Type B pancreatic cell (in vitro differentiated cells): ENCODE measurements around the gene TGM6. TPM values are rescaled to one million over a fixed set of nuclear protein-coding genes. Genes with fewer than 3 reads are reported as not detected.

ENCODE experiments used
- DNase-seq: peaks from one replicate; pipeline ENCODE4 v3.0.0; 2021; ENCODE audit warnings: mixed read lengths; ENCODE audit not compliant: unreplicated experiment; ENCODE audit errors: extremely low spot score
- H3K27ac Mint-ChIP-seq: 2 replicates; pipeline ENCODE4 v1.8.0; 2021; ENCODE audit warnings: mild to moderate bottlenecking, mixed read lengths
- H3K27me3 Mint-ChIP-seq: 2 replicates; pipeline ENCODE4 v1.8.0; 2021; ENCODE audit warnings: mixed read lengths
- H3K36me3 Mint-ChIP-seq: 2 replicates; pipeline ENCODE4 v1.8.0; 2021; ENCODE audit warnings: mixed read lengths
- H3K4me1 Mint-ChIP-seq: one replicate; pipeline ENCODE4 v1.8.0; 2021; ENCODE audit warnings: mixed read lengths; ENCODE audit not compliant: unreplicated experiment
- H3K4me3 Mint-ChIP-seq: 2 replicates; pipeline ENCODE4 v1.8.0; 2021; ENCODE audit warnings: mild to moderate bottlenecking, mixed read lengths
- H3K9me3 Mint-ChIP-seq: 2 replicates; pipeline ENCODE4 v1.8.0; 2021; ENCODE audit warnings: mixed read lengths
- total RNA-seq: library from RNA; stranded (reverse); gene quantifications from 2 replicates; pipeline ENCODE4 v1.2.1, GENCODE V29; 2021; ENCODE audit warnings: low replicate concordance
- TF ChIP-seq, protein P1 (sequence below): fragments of 200-600 bp; sonication (generic); conservative IDR thresholded peaks from 2 replicates; pipeline ENCODE4 v1.5.0; 2021; ENCODE audit warnings: antibody characterized with exemption, mild to moderate bottlenecking

TGM6 gene
- total RNA-seq, 1 donor from 2014 or later = not detected

GRCh38 chr20:2469991-2470422 is 89.3 kb downstream of the TGM6 start:
- Mint-ChIP-seq H3K27me3 (no peaks in the 10 kb centered on the region), H3K9me3 (no peaks in the 10 kb centered on the region), H3K4me1 (peaks cover 28% of the 10 kb centered on the region), H3K36me3 (peaks cover 36% of the 10 kb centered on the region), H3K27ac (peak overlapping the region; percentile 96), H3K4me3 (peak overlapping the region; percentile 99)
- TF ChIP-seq, protein P1, sequence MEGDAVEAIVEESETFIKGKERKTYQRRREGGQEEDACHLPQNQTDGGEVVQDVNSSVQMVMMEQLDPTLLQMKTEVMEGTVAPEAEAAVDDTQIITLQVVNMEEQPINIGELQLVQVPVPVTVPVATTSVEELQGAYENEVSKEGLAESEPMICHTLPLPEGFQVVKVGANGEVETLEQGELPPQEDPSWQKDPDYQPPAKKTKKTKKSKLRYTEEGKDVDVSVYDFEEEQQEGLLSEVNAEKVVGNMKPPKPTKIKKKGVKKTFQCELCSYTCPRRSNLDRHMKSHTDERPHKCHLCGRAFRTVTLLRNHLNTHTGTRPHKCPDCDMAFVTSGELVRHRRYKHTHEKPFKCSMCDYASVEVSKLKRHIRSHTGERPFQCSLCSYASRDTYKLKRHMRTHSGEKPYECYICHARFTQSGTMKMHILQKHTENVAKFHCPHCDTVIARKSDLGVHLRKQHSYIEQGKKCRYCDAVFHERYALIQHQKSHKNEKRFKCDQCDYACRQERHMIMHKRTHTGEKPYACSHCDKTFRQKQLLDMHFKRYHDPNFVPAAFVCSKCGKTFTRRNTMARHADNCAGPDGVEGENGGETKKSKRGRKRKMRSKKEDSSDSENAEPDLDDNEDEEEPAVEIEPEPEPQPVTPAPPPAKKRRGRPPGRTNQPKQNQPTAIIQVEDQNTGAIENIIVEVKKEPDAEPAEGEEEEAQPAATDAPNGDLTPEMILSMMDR = no peak
- no peak for DNase-seq

DNA sequence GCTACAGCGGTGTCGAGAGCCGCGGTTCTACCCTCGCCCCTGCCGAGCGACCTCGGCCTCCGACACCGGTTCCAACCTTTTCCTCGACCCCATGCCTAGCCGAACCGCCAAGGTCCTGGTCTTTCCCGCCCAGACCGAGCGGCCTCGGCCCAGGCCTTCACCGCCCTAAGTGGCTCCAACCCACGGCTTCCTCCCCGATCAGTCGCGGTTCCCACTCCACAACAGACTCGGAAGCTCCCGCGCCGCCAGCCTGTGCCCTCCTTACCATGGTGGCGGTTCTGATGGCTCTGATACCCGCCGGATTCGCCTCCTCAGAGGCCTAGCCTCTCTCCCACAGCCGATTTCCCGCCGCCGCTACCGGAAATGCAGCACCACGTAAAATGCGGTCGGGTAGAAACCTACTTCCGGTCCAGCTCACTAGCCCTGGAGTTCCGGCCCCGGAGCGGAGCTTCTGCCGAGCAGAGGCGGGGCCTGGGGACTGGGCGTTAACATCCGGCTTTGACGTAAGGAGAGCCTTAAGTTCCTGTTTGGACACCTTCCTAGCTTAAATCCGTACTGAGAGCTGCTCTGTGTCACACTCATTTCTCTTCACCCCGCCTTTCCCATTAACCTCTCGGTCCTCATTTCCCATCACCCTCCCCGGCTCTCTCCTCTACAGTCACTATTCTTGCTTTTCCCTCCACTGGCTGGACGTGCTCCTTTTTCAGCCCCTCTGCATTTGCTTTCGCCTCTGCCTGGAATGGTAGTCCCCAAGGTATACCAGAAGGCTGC is 89.9 kb downstream of the TGM6 start, which contains the start of gene SNRPB:
TSS of gene SNRPB (minus strand) at position 367 of the 771 bp plus-strand sequence. CDS start at position 268, 99 bp downstream.
- Mint-ChIP-seq H3K27ac (peak within 1 kb of the TSS; percentile 96), H3K4me1 (peaks cover 28% of the 10 kb centered on the region), H3K27me3 (no peaks in the 10 kb centered on the region), H3K4me3 (peak within 1 kb of the TSS; percentile 99), H3K9me3 (no peaks in the 10 kb centered on the region), H3K36me3 (peaks cover 31% of the 10 kb centered on the region)
- DNase-seq = peak; percentile 96
- TF ChIP-seq, protein P1 = no peak

DNA sequence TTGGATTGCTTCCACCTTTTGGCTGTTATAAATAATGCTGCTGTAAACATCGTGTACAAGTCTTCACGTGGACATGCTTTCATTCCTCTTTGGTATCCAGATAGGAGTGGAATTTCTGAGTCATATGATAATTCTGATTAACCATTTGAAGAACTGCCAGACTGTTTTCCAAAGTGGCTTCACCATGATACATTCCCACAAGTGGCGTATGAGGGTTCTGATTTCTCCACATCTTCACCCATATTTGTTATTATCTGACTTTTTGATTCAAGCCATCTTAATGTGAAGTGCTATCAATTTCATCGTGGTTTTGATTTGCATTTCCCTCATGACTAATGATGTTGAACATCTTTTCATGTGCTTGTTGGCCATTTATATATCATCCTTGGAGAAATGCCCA is 92.8 kb downstream of the TGM6 start:
- H3K9me3 Mint-ChIP-seq = no peaks in the 10 kb centered on the region
- TF ChIP-seq, protein P1 = no peak
- no peaks in the 10 kb centered on the region for H3K27me3 Mint-ChIP-seq
- no peak for DNase-seq
- H3K4me1 Mint-ChIP-seq = peaks cover 15% of the 10 kb centered on the region
- H3K4me3 Mint-ChIP-seq = no peak overlapping the region
- no peak overlapping the region for H3K27ac Mint-ChIP-seq
- H3K36me3 Mint-ChIP-seq = peaks cover 19% of the 10 kb centered on the region

GRCh38 chr20:2475850-2476741 is 95.4 kb downstream of the TGM6 start:
- H3K27me3 Mint-ChIP-seq = no peaks in the 10 kb centered on the region
- H3K9me3 Mint-ChIP-seq = no peaks in the 10 kb centered on the region
- DNase-seq = no peak
- H3K36me3 Mint-ChIP-seq = peaks cover 17% of the 10 kb centered on the region
- TF ChIP-seq, protein P1 = no peak
- peaks cover under 1% of the 10 kb centered on the region for H3K4me1 Mint-ChIP-seq
- H3K4me3 Mint-ChIP-seq = no peak overlapping the region
- H3K27ac Mint-ChIP-seq = no peak overlapping the region

GRCh38 chr20:2476742-2477615 is 96.3 kb downstream of the TGM6 start:
- H3K4me3 Mint-ChIP-seq = no peak overlapping the region
- H3K27ac Mint-ChIP-seq = no peak overlapping the region
- no peak for DNase-seq
- H3K27me3 Mint-ChIP-seq = no peaks in the 10 kb centered on the region
- no peaks in the 10 kb centered on the region for H3K4me1 Mint-ChIP-seq
- peaks cover 23% of the 10 kb centered on the region for H3K36me3 Mint-ChIP-seq
- TF ChIP-seq, protein P1 = no peak
- H3K9me3 Mint-ChIP-seq = no peaks in the 10 kb centered on the region
